Small intestine (tissue), 7 donors: ENCODE results near the gene MZB1. TPM values are rescaled to one million over a fixed set of nuclear protein-coding genes. Genes with fewer than 3 reads are reported as not detected.

Source experiments
- DNase-seq, 2 donors: peaks; one replicate each; pipeline versions ENCODE4 v3.0.0 to v3.0.0-alpha.2; 2013
- FAIRE-seq: peaks from 2 replicates; lab custom pipeline; 2012; peaks lifted over from hg19 to GRCh38; lab: Jason Lieb, UNC
- H3K27ac ChIP-seq, 3 donors: one replicate each; pipeline ENCODE4 v1.5.1; 2013; ENCODE audit warnings: low read length in 2 of 3, mild to moderate bottlenecking in 2 of 3, control low read depth in 1 of 3, inconsistent platforms in 1 of 3, low read depth in 1 of 3, moderate library complexity in 1 of 3
- H3K27me3 ChIP-seq, 3 donors: one replicate each; pipeline ENCODE4 v1.6.1; 2013; ENCODE audit warnings: low read length in 3 of 3, inconsistent platforms in 1 of 3; ENCODE audit not compliant: control insufficient read depth in 3 of 3, insufficient read depth in 3 of 3
- H3K36me3 ChIP-seq, 3 donors: one replicate each; pipeline ENCODE4 v1.6.1; 2013; ENCODE audit warnings: low read length in 3 of 3, inconsistent platforms in 1 of 3, low read depth in 1 of 3, mild to moderate bottlenecking in 1 of 3, moderate library complexity in 1 of 3; ENCODE audit not compliant: control insufficient read depth in 3 of 3, insufficient read depth in 2 of 3
- H3K4me1 ChIP-seq, 3 donors: one replicate each; pipeline ENCODE4 v1.6.1; 2013; ENCODE audit warnings: low read length in 2 of 3, inconsistent platforms in 1 of 3, low read depth in 1 of 3, mild to moderate bottlenecking in 1 of 3, moderate library complexity in 1 of 3; ENCODE audit not compliant: control insufficient read depth in 3 of 3, insufficient read depth in 2 of 3
- H3K4me3 ChIP-seq, 3 donors: one replicate each; pipeline ENCODE4 v1.5.1; 2013; ENCODE audit warnings: low read length in 3 of 3, control low read depth in 1 of 3, inconsistent platforms in 1 of 3, low read depth in 1 of 3, mild to moderate bottlenecking in 1 of 3, moderate library complexity in 1 of 3
- H3K9me3 ChIP-seq, 2 donors: one replicate each; pipeline ENCODE4 v1.6.1; 2013; ENCODE audit warnings: low read depth in 1 of 2, low read length in 1 of 2; ENCODE audit not compliant: control insufficient read depth in 2 of 2, insufficient read depth in 1 of 2
- WGBS, 3 donors: extraction: QIAGEN DNeasy Blood & Tissue Kit; methylation state at CpG; one replicate each; pipeline ENCODE4 v1.1.7; 2013; 5-methylcytosine and 5-hydroxymethylcytosine counted together
- polyA plus RNA-seq, 4 donors: library from polyadenylated mRNA; stranded (reverse) in 3 of 4; unstranded in 1 of 4; fragments of 200-250 nt in 3 of 4; fragments of 120-200 nt in 1 of 4; gene quantifications; one replicate each; pipeline versions ENCODE4 v1.2.1 to v1.2.3, GENCODE V29; 2013
- donor health status: healthy with polysubstance abuse.
- donor health status: control.
- donor health status: control.
- donor health status: Bipolar disorder and iron deficiency.
- donor health status: healthy.

Gene MZB1
- polyA plus RNA-seq, 4 donors, result 1.7 to 58.9 (median 8.3) TPM

DNA sequence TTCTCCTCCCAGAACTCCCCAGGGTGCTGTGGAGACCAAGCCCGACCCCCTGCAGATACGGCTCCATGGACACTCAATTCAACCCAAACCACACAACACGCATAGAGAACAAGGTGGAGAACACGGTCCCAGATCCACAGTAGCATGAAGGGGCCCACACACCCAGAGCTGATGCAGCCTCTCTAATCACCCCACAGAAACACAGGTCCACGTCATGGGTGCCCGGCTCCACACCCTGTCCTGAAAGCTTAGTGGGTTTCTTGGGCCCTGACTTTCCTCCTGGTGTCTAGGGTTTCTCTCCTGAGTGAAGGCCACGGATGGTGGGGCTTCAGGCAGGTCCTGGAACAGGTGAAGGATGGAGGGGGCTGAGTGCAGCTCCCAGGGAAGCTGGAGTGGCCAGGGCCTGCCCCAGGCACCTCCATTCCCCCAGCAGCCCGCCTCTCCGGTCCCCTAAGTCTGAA lies 5.1 kb downstream of the MZB1 start:
- no peaks in the 10 kb centered on the region for H3K27me3 ChIP-seq
- peaks cover 0 to 16% (median 0%) of the 10 kb centered on the region in 3 donors for H3K36me3 ChIP-seq
- peaks cover 13 to 66% (median 20%) of the 10 kb centered on the region in 3 donors for H3K4me1 ChIP-seq
- FAIRE-seq (no peak), DNase-seq (peak in 1 of 2 donors; percentile 21)
- peak overlapping the region in 1 of 3 donors; percentile 42 for H3K4me3 ChIP-seq
- H3K27ac ChIP-seq, result peak overlapping the region; percentile 12 to 87 (median 81)
- 40 to 61% (median 42%) methylated on average over 9 of the region's 9 CpGs for WGBS, 3 donors
- H3K9me3 ChIP-seq, result no peaks in the 10 kb centered on the region

- Histone ChIP-seq H3K4me1 (peaks cover 13 to 70% (median 23%) of the 10 kb centered on the region in 3 donors), H3K27ac (peak overlapping the region; percentile 27 to 87 (median 68))
These were observed 5.6 kb downstream of the MZB1 start for GRCh38 chr5:139383993-139384590.

GRCh38 chr5:139383275-139383992 lies 6.3 kb downstream of the MZB1 start, which contains the start of gene SLC23A1:
TSS of gene SLC23A1 (minus strand) at chr5:139383297. CDS start at chr5:139383253, 44 bp downstream.
- DNase-seq (peak; percentile 89), FAIRE-seq (no peak)
- 25 to 57% (median 35%) methylated on average over 10 of the region's 10 CpGs for WGBS, 3 donors
- Histone ChIP-seq H3K4me1 (peaks cover 13 to 74% (median 23%) of the 10 kb centered on the region in 3 donors), H3K36me3 (peaks cover 0 to 27% (median 0%) of the 10 kb centered on the region in 3 donors), H3K9me3 (no peaks in the 10 kb centered on the region), H3K4me3 (peak within 1 kb of the TSS in 2 of 3 donors; percentile 37 to 38), H3K27me3 (no peaks in the 10 kb centered on the region), H3K27ac (peak within 1 kb of the TSS; percentile 75 to 87 (median 79))

More at GRCh38 chr5:139383993-139384590, 5.6 kb downstream of the MZB1 start:
- 56 to 82% (median 78%) methylated on average over 7 of the region's 7 CpGs for WGBS, 3 donors
- Histone ChIP-seq H3K9me3 (no peaks in the 10 kb centered on the region), H3K36me3 (peaks cover 0 to 21% (median 0%) of the 10 kb centered on the region in 3 donors), H3K4me3 (no peak overlapping the region), H3K27me3 (no peaks in the 10 kb centered on the region)
- FAIRE-seq, result no peak
- no peak for DNase-seq

DNA sequence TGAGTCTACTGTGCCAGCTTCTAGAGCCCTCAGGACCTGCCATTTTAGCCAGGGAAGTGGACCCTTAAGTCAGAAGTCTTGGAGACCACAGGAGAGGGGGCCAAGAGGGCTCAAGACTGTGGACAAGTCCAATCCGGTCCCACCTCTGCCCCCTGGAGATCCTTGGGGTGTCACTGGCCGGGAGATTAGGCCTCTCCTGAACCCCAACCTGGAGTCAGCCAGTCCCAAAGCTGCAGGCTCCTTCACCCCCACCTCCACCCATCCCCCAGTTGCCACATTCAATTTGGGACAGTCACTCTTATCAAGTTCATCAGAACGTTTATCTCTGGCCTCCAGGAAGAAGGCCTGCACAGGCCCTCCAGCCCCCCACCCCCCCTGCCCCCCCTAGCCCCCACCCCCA lies 6.9 kb downstream of the MZB1 start:
- no peak for FAIRE-seq
- peaks cover 13 to 71% (median 22%) of the 10 kb centered on the region in 3 donors for H3K4me1 ChIP-seq
- no peaks in the 10 kb centered on the region for H3K9me3 ChIP-seq
- H3K27ac ChIP-seq, result peak overlapping the region; percentile 24 to 79 (median 75)
- H3K27me3 ChIP-seq, result no peaks in the 10 kb centered on the region
- peaks cover 0 to 32% (median 0%) of the 10 kb centered on the region in 3 donors for H3K36me3 ChIP-seq
- WGBS, 3 donors, result 19 to 46% (median 46%) methylated on average over 3 of the region's 3 CpGs
- H3K4me3 ChIP-seq, result peak overlapping the region in 2 of 3 donors; percentile 37 to 38
- DNase-seq, result no peak

DNA sequence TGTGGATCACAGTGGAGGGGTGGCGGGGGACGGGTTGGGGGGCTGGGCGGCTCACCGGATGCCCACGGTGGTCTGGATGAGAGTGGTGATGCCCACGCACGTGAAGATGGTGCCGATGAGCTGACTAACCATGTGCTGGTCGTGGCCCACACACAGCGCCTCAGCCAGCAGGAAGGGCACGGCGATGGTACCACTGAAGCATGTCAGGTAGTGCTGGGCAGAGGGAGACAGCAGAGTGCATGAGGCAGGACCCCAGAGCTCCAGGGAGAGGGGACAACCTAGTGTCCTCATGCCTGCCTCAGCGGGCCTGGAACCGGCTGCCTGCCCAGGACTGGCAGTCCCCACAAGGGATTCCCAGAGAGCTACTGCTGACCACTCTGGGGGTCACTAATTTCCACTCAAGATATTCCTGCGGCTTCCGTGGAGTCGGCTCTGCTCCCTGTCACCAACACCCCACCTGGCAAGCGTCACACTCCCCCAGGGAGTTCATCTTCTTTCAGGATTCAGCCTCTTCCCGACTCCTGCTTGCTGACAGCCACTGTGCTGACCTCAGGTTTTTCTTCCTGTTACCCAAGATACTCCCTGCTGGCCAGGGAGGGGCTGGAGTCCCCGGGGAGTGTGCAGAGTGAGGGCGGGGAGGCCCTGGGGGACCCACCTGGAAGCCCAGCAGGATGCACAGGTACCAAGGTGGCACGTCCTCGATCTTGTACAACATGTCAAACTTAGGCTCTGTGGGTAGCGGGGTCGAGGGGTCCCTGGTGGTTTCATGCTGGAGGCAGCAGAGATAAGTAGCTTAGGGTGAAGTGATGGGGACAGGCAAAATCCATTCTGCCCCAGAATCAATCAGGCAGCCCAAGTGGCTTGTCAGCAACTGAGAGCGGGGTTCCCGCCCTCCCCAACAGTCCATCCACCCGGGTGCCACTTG lies 7.6 kb downstream of the MZB1 start:
- FAIRE-seq (no peak), DNase-seq (peak; percentile 46 to 55)
- Histone ChIP-seq H3K36me3 (peaks cover 0 to 37% (median 0%) of the 10 kb centered on the region in 3 donors), H3K9me3 (no peaks in the 10 kb centered on the region), H3K4me3 (peak overlapping the region in 2 of 3 donors; percentile 37 to 38), H3K27me3 (no peaks in the 10 kb centered on the region), H3K27ac (peak overlapping the region; percentile 24 to 79 (median 75)), H3K4me1 (peaks cover 13 to 66% (median 20%) of the 10 kb centered on the region in 3 donors)
- 72 to 84% (median 81%) methylated on average over 28 of the region's 28 CpGs for WGBS, 3 donors

DNA sequence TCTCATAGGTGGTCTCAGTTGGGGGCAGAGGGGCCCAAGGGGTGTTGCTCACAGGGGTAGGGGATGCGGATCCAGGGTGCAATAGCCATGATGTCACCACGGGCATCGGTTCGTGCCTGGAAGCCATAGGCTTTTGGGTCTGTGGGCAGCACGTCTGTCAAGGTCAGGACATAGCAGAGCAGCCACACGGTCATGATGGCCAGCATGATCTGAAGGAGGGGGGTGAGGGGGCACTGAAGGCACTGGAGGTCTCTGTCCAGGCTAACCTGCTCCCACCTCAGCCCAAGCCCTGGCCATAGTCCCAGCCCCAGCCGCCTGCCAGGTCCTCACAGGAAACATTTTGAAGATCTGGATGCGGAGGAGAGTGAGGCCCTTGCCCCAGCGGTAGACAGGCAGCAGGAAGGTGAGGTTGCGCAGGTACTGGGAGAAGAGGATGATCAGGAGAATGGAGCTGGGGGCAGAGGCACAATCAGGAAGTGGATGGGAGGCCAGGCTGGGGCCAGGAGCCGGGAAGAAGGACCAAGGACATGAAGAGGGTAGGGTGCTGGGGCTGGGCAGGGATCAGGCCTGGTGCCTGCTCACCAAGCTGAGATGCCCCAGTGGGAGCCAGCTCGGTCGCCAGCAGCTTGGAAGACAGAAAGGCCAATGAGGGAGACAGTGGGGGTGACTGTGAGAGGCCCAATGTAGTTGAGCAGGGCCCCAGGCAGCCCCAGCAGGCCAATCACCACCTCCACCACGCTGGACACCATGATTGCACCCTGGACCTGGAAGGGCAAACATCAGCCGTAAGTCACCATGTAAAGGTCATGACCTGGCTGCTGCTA lies 9.9 kb downstream of the MZB1 start:
- 86 to 90% (median 86%) methylated on average over 15 of the region's 15 CpGs for WGBS, 3 donors
- Histone ChIP-seq H3K27me3 (no peaks in the 10 kb centered on the region), H3K36me3 (peaks cover 0 to 45% (median 0%) of the 10 kb centered on the region in 3 donors), H3K27ac (no peak overlapping the region), H3K4me3 (no peak overlapping the region), H3K4me1 (peaks cover 13 to 54% (median 17%) of the 10 kb centered on the region in 3 donors), H3K9me3 (no peaks in the 10 kb centered on the region)
- FAIRE-seq (no peak), DNase-seq (no peak)

- Histone ChIP-seq H3K4me1 (peaks cover 5 to 45% (median 9%) of the 10 kb centered on the region in 3 donors), H3K27ac (peak overlapping the region in 2 of 3 donors; percentile 1 to 2), H3K27me3 (no peaks in the 10 kb centered on the region), H3K4me3 (no peak overlapping the region), H3K36me3 (peaks cover 0 to 49% (median 0%) of the 10 kb centered on the region in 3 donors), H3K9me3 (no peaks in the 10 kb centered on the region)
- DNase-seq, result peak in 1 of 2 donors; percentile 82
- 19 to 63% (median 45%) methylated on average over 13 of the region's 13 CpGs for WGBS, 3 donors
- no peak for FAIRE-seq
These were observed 10.8 kb downstream of the MZB1 start for GRCh38 chr5:139378941-139379361.
